HL-60 (cell line): ENCODE results near the gene GPR157.

Source experiments
- POLR2AphosphoS5 ChIP-seq: IDR thresholded peaks from 2 replicates; pipeline ENCODE4 v1.6.1; 2012; ENCODE audit warnings: low read depth
- SPI1 ChIP-seq: IDR thresholded peaks from 2 replicates; pipeline ENCODE4 v1.6.1; 2012; ENCODE audit warnings: low read depth, mild to moderate bottlenecking, borderline replicate concordance
- TF ChIP-seq, protein P1 (sequence below): IDR thresholded peaks from one replicate; pipeline ENCODE4 v1.5.1; 2011; ENCODE audit warnings: low read length, control low read depth, inconsistent platforms; ENCODE audit not compliant: insufficient read depth
- TF ChIP-seq, protein P2 (sequence below): IDR thresholded peaks from 2 replicates; pipeline ENCODE4 v1.6.1; 2012; ENCODE audit warnings: low read depth; ENCODE audit not compliant: insufficient replicate concordance

DNA sequence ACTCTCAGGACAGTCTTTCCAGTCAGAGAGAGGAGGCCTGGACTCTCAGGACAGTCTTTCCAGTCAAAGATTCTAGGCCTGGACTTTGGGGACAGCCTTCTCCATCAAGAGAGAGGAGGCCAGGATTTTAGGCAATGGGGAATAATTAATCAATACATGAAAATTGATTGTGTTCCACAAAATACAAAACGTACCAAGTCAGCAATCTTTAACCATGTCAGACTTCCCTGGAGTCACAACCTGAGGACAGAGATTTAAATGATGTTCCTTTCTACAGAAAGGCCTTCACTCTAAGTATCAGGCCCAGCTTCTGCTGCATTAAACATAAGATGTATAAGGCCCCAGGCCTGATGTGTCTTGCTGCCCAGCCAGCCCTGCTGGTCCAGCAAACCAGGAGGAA is 27.0 kb upstream of the GPR157 start:
- TF ChIP-seq, protein P1, sequence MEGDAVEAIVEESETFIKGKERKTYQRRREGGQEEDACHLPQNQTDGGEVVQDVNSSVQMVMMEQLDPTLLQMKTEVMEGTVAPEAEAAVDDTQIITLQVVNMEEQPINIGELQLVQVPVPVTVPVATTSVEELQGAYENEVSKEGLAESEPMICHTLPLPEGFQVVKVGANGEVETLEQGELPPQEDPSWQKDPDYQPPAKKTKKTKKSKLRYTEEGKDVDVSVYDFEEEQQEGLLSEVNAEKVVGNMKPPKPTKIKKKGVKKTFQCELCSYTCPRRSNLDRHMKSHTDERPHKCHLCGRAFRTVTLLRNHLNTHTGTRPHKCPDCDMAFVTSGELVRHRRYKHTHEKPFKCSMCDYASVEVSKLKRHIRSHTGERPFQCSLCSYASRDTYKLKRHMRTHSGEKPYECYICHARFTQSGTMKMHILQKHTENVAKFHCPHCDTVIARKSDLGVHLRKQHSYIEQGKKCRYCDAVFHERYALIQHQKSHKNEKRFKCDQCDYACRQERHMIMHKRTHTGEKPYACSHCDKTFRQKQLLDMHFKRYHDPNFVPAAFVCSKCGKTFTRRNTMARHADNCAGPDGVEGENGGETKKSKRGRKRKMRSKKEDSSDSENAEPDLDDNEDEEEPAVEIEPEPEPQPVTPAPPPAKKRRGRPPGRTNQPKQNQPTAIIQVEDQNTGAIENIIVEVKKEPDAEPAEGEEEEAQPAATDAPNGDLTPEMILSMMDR: no peak
- TF ChIP-seq POLR2AphosphoS5 (no peak), SPI1 (no peak)
- TF ChIP-seq, protein P2, sequence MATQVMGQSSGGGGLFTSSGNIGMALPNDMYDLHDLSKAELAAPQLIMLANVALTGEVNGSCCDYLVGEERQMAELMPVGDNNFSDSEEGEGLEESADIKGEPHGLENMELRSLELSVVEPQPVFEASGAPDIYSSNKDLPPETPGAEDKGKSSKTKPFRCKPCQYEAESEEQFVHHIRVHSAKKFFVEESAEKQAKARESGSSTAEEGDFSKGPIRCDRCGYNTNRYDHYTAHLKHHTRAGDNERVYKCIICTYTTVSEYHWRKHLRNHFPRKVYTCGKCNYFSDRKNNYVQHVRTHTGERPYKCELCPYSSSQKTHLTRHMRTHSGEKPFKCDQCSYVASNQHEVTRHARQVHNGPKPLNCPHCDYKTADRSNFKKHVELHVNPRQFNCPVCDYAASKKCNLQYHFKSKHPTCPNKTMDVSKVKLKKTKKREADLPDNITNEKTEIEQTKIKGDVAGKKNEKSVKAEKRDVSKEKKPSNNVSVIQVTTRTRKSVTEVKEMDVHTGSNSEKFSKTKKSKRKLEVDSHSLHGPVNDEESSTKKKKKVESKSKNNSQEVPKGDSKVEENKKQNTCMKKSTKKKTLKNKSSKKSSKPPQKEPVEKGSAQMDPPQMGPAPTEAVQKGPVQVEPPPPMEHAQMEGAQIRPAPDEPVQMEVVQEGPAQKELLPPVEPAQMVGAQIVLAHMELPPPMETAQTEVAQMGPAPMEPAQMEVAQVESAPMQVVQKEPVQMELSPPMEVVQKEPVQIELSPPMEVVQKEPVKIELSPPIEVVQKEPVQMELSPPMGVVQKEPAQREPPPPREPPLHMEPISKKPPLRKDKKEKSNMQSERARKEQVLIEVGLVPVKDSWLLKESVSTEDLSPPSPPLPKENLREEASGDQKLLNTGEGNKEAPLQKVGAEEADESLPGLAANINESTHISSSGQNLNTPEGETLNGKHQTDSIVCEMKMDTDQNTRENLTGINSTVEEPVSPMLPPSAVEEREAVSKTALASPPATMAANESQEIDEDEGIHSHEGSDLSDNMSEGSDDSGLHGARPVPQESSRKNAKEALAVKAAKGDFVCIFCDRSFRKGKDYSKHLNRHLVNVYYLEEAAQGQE: no peak
